ENCODE measurements around the gene CITED4.

The CITED4 gene

DNA sequence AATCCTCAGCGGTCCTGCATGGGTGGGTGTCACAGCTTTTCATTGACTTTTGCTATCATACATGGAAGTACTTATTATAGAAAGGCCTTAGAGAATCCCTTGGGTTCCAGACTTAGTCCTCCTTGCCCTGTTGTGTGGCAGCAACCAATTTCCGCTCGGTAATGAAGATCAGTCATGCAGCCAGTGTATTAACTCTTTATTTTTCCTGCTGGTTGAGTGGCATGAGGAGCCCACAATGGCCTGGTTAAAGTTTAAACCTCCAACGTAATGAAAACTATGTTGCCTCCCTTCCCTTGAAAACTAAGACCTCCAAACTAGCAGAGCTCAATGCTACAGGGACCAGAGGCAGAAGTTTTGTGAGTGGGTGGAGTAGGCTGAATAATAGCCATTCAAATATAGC is 20.0 kb downstream of the CITED4 start:
- Histone ChIP-seq H3K27me3 (ENCODE audit: insufficient read depth, low read length, poor library complexity) (no peaks in the 10 kb centered on the region), H3K9me3 (ENCODE audit: insufficient read depth, low read length, severe bottlenecking) (no peaks in the 10 kb centered on the region), H3K4me3 (ENCODE audit: low read depth in 1 of 2, low read length in 2 of 2) (no peak overlapping the region), H4K20me1 (ENCODE audit: insufficient read depth, low read length) (no peaks in the 10 kb centered on the region), H3K36me3 (ENCODE audit: insufficient read depth, low read length) (no peaks in the 10 kb centered on the region), H3K27ac (ENCODE audit: low read length) (no peak overlapping the region), H2AFZ (ENCODE audit: low read depth, low read length) (no peak overlapping the region), H3K4me2 (ENCODE audit: insufficient read depth, low read length) (no peak overlapping the region), H3K79me2 (ENCODE audit: insufficient read depth, low read length) (no peaks in the 10 kb centered on the region), H3K4me1 (ENCODE audit: insufficient read depth, low read length) (no peaks in the 10 kb centered on the region), H3K9ac (ENCODE audit: low read depth, low read length) (no peak overlapping the region)
- TF ChIP-seq EZH2 (IDR thresholded peaks at IDR 0.05; ENCODE audit: borderline replicate concordance, low read depth, low read length, severe bottlenecking): no peak
- TF ChIP-seq, protein P1, sequence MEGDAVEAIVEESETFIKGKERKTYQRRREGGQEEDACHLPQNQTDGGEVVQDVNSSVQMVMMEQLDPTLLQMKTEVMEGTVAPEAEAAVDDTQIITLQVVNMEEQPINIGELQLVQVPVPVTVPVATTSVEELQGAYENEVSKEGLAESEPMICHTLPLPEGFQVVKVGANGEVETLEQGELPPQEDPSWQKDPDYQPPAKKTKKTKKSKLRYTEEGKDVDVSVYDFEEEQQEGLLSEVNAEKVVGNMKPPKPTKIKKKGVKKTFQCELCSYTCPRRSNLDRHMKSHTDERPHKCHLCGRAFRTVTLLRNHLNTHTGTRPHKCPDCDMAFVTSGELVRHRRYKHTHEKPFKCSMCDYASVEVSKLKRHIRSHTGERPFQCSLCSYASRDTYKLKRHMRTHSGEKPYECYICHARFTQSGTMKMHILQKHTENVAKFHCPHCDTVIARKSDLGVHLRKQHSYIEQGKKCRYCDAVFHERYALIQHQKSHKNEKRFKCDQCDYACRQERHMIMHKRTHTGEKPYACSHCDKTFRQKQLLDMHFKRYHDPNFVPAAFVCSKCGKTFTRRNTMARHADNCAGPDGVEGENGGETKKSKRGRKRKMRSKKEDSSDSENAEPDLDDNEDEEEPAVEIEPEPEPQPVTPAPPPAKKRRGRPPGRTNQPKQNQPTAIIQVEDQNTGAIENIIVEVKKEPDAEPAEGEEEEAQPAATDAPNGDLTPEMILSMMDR (IDR thresholded peaks at IDR 0.05; ENCODE audit: borderline replicate concordance, extremely low read depth, low read length, poor library complexity, severe bottlenecking): no peak
- ATAC-seq (ENCODE audit: insufficient read depth, low read depth) (no peak), DNase-seq (no peak)

DNA sequence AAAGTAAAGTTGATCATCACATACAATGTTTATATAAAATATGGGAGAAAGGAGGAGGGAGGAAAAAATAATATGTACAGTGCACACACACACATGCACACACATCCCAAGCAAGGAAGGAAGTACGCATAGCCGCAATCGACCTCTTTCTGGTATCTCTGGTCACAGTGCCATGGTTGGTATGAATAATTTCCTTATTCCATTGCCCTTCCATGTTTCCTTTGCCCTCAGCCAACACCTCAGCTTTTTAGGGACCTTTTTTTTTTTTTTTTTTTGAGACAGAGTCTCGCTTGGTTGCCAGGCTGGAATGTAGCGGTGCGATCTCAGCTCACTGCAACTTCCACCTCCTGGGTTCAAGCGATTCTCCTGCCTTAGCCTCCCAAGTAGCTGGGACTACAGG is 20.6 kb downstream of the CITED4 start:
- TF ChIP-seq, protein P1 (IDR thresholded peaks at IDR 0.05; ENCODE audit: borderline replicate concordance, extremely low read depth, low read length, poor library complexity, severe bottlenecking): no peak
- TF ChIP-seq EZH2 (IDR thresholded peaks at IDR 0.05; ENCODE audit: borderline replicate concordance, low read depth, low read length, severe bottlenecking): no peak
- H3K4me1 ChIP-seq (ENCODE audit: insufficient read depth, low read length): no peaks in the 10 kb centered on the region
- no peak for DNase-seq
- no peak for ATAC-seq (ENCODE audit: insufficient read depth, low read depth)
- H4K20me1 ChIP-seq (ENCODE audit: insufficient read depth, low read length): no peaks in the 10 kb centered on the region
- H3K27ac ChIP-seq (ENCODE audit: low read length): no peak overlapping the region
- H3K9me3 ChIP-seq (ENCODE audit: insufficient read depth, low read length, severe bottlenecking): no peaks in the 10 kb centered on the region
- no peak overlapping the region for H2AFZ ChIP-seq (ENCODE audit: low read depth, low read length)
- no peaks in the 10 kb centered on the region for H3K79me2 ChIP-seq (ENCODE audit: insufficient read depth, low read length)
- no peak overlapping the region for H3K9ac ChIP-seq (ENCODE audit: low read depth, low read length)
- no peaks in the 10 kb centered on the region for H3K36me3 ChIP-seq (ENCODE audit: insufficient read depth, low read length)
- H3K4me3 ChIP-seq (ENCODE audit: low read depth in 1 of 2, low read length in 2 of 2): no peak overlapping the region
- H3K4me2 ChIP-seq (ENCODE audit: insufficient read depth, low read length): no peak overlapping the region
- no peaks in the 10 kb centered on the region for H3K27me3 ChIP-seq (ENCODE audit: insufficient read depth, low read length, poor library complexity)

DNA sequence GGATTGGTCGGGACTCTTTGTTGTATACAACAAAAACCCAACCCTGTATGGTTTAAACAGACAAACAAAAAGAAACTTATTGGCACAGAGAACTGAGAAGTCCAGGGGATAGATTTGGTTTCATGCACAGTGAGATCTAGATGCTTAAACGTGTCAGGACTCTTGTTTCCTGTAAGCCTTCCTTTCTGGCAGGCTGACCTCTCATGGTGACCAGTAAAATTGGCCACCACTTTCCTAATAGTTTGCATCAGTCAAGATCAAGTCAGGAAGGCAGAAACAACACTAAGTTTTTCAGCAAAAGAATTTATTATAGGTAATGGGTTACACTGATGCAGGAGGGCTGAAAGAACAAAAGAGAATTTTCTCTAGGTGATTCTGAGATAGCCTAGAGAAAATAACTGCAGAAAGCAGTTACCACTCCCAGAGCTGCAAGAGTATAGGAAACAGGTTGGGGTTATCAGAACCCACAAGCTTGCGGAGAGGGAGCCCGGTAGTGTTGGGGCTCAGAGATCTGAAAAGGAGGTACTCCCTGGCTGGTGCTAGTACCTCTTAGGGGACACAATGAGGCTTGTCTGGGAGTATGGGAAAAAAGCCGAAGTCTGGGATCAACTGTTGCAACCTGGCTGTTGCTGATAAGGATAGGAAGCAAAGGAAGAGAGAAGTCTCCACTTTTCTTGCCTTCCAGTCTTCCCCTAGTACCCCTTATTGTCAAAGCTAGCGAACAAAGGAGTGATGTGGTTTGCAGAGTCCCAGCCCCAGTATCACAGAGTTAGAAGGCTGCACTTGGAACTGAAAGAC is 21.4 kb downstream of the CITED4 start:
- no peak overlapping the region for H3K27ac ChIP-seq (ENCODE audit: low read length)
- H3K36me3 ChIP-seq (ENCODE audit: insufficient read depth, low read length): no peaks in the 10 kb centered on the region
- ATAC-seq (ENCODE audit: insufficient read depth, low read depth) (no peak), DNase-seq (no peak)
- no peaks in the 10 kb centered on the region for H3K79me2 ChIP-seq (ENCODE audit: insufficient read depth, low read length)
- H3K9me3 ChIP-seq (ENCODE audit: insufficient read depth, low read length, severe bottlenecking): no peaks in the 10 kb centered on the region
- no peaks in the 10 kb centered on the region for H3K27me3 ChIP-seq (ENCODE audit: insufficient read depth, low read length, poor library complexity)
- H3K9ac ChIP-seq (ENCODE audit: low read depth, low read length): no peak overlapping the region
- TF ChIP-seq, protein P1 (IDR thresholded peaks at IDR 0.05; ENCODE audit: borderline replicate concordance, extremely low read depth, low read length, poor library complexity, severe bottlenecking): no peak
- TF ChIP-seq EZH2 (IDR thresholded peaks at IDR 0.05; ENCODE audit: borderline replicate concordance, low read depth, low read length, severe bottlenecking): no peak
- H4K20me1 ChIP-seq (ENCODE audit: insufficient read depth, low read length): no peaks in the 10 kb centered on the region
- H3K4me2 ChIP-seq (ENCODE audit: insufficient read depth, low read length): no peak overlapping the region
- H3K4me3 ChIP-seq (ENCODE audit: low read depth in 1 of 2, low read length in 2 of 2): no peak overlapping the region
- H3K4me1 ChIP-seq (ENCODE audit: insufficient read depth, low read length): no peaks in the 10 kb centered on the region
- no peak overlapping the region for H2AFZ ChIP-seq (ENCODE audit: low read depth, low read length)

Data from DND-41 (cell line).